HEK293 (cell line): ENCODE measurements around the gene CEP85.

Source experiments
- INSM2 ChIP-seq: fragments of 450-650 bp; formaldehyde crosslinking; IDR thresholded peaks from 2 replicates; pipeline ENCODE4 v1.5.1; 2016; ENCODE audit warnings: missing biosample characterization, missing genetic modification characterization
- KLF7 ChIP-seq: fragments of 450-650 bp; formaldehyde crosslinking; IDR thresholded peaks from 2 replicates; pipeline ENCODE4 v1.5.1; 2016; ENCODE audit warnings: missing biosample characterization, missing genetic modification characterization, borderline replicate concordance
- KLF8 ChIP-seq: fragments of 450-650 bp; formaldehyde crosslinking; IDR thresholded peaks from 2 replicates; pipeline ENCODE4 v1.5.1; 2016; ENCODE audit warnings: missing biosample characterization, missing genetic modification characterization
- OVOL3 ChIP-seq: fragments of 450-650 bp; formaldehyde crosslinking; IDR thresholded peaks from 2 replicates; pipeline ENCODE4 v1.5.1; 2016; ENCODE audit warnings: missing biosample characterization, missing genetic modification characterization
- PATZ1 ChIP-seq: fragments of 450-650 bp; formaldehyde crosslinking; IDR thresholded peaks from 2 replicates; pipeline ENCODE4 v1.5.1; 2016; ENCODE audit warnings: missing biosample characterization, missing genetic modification characterization
- PRDM1 ChIP-seq: fragments of 450-650 bp; formaldehyde crosslinking; IDR thresholded peaks from 2 replicates; pipeline ENCODE4; 2016; ENCODE audit warnings: missing biosample characterization, missing genetic modification characterization
- PRDM6 ChIP-seq: fragments of 450-650 bp; formaldehyde crosslinking; IDR thresholded peaks from 2 replicates; pipeline ENCODE4 v1.5.1; 2017; ENCODE audit warnings: missing biosample characterization, missing genetic modification characterization
- RBAK ChIP-seq: fragments of 450-650 bp; formaldehyde crosslinking; IDR thresholded peaks from 2 replicates; pipeline ENCODE4 v1.5.1; 2016; ENCODE audit warnings: missing biosample characterization, missing genetic modification characterization
- SCRT2 ChIP-seq: fragments of 450-650 bp; formaldehyde crosslinking; IDR thresholded peaks from 2 replicates; pipeline ENCODE4 v1.5.1; 2016; ENCODE audit warnings: missing biosample characterization, missing genetic modification characterization
- ZBTB1 ChIP-seq: fragments of 450-650 bp; formaldehyde crosslinking; IDR thresholded peaks from 2 replicates; pipeline ENCODE4 v1.5.1; 2016; ENCODE audit warnings: missing biosample characterization, missing genetic modification characterization
- ZBTB17 ChIP-seq: fragments of 450-650 bp; formaldehyde crosslinking; IDR thresholded peaks from 2 replicates; pipeline ENCODE4 v1.5.1; 2016; ENCODE audit warnings: missing biosample characterization, missing genetic modification characterization
- ZBTB26 ChIP-seq: fragments of 450-650 bp; formaldehyde crosslinking; optimal IDR thresholded peaks from 2 replicates; pipeline ENCODE3; 2016; ENCODE audit warnings: missing biosample characterization, mild to moderate bottlenecking, missing genetic modification characterization
- ZFP41 ChIP-seq: fragments of 450-650 bp; formaldehyde crosslinking; IDR thresholded peaks from 2 replicates; pipeline ENCODE4 v1.5.1; 2016; ENCODE audit warnings: missing biosample characterization, missing genetic modification characterization, borderline replicate concordance
- ZNF19 ChIP-seq: fragments of 450-650 bp; formaldehyde crosslinking; IDR thresholded peaks from 2 replicates; pipeline ENCODE4; 2016; ENCODE audit warnings: missing biosample characterization, missing genetic modification characterization, low read depth
- ZNF2 ChIP-seq: fragments of 450-650 bp; formaldehyde crosslinking; IDR thresholded peaks from 2 replicates; pipeline ENCODE4 v1.5.1; 2016; ENCODE audit warnings: missing biosample characterization, missing genetic modification characterization
- ZNF239 ChIP-seq: fragments of 450-650 bp; formaldehyde crosslinking; IDR thresholded peaks from 2 replicates; pipeline ENCODE4 v1.5.1; 2016; ENCODE audit warnings: missing biosample characterization, missing genetic modification characterization
- ZNF354C ChIP-seq: fragments of 450-650 bp; formaldehyde crosslinking; IDR thresholded peaks from 2 replicates; pipeline ENCODE4 v1.5.1; 2016; ENCODE audit warnings: missing biosample characterization, missing genetic modification characterization, low read depth, borderline replicate concordance
- ZNF398 ChIP-seq: fragments of 450-650 bp; formaldehyde crosslinking; IDR thresholded peaks from 2 replicates; pipeline ENCODE4 v1.5.1; 2017; ENCODE audit warnings: missing biosample characterization, missing genetic modification characterization
- ZNF449 ChIP-seq: fragments of 450-650 bp; formaldehyde crosslinking; IDR thresholded peaks from 2 replicates; pipeline ENCODE4 v1.5.1; 2017; ENCODE audit warnings: missing biosample characterization, mild to moderate bottlenecking, missing genetic modification characterization, moderate library complexity
- ZNF513 ChIP-seq: fragments of 450-650 bp; IDR thresholded peaks from 2 replicates; pipeline ENCODE4 v1.5.1; 2018; ENCODE audit warnings: missing biosample characterization, missing genetic modification characterization
- ZNF626 ChIP-seq: fragments of 450-650 bp; sonication (Bioruptor Pico); formaldehyde crosslinking; IDR thresholded peaks from 2 replicates; pipeline ENCODE4 v1.5.1; 2018; ENCODE audit warnings: missing biosample characterization, missing genetic modification characterization, inconsistent platforms
- ZNF707 ChIP-seq: fragments of 450-650 bp; formaldehyde crosslinking; IDR thresholded peaks from 2 replicates; pipeline ENCODE4 v1.5.1; 2016; ENCODE audit warnings: missing biosample characterization, missing genetic modification characterization
- ZNF777 ChIP-seq: fragments of 450-650 bp; formaldehyde crosslinking; IDR thresholded peaks from 2 replicates; pipeline ENCODE4 v1.5.1; 2017; ENCODE audit warnings: missing biosample characterization, missing genetic modification characterization, borderline replicate concordance
- ZNF830 ChIP-seq: fragments of 450-650 bp; IDR thresholded peaks from 2 replicates; pipeline ENCODE4 v1.5.0; 2018; ENCODE audit warnings: missing biosample characterization, missing genetic modification characterization, low read depth, mild to moderate bottlenecking, moderate library complexity
- ZNF843 ChIP-seq: fragments of 450-650 bp; formaldehyde crosslinking; IDR thresholded peaks from 2 replicates; pipeline ENCODE4 v1.5.1; 2016; ENCODE audit warnings: missing biosample characterization, missing genetic modification characterization
- ZSCAN16 ChIP-seq: fragments of 450-650 bp; formaldehyde crosslinking; IDR thresholded peaks from 2 replicates; pipeline ENCODE4 v1.5.1; 2016; ENCODE audit warnings: missing biosample characterization, missing genetic modification characterization
- ZXDB ChIP-seq: fragments of 450-650 bp; formaldehyde crosslinking; IDR thresholded peaks from 2 replicates; pipeline ENCODE4 v1.5.1; 2016; ENCODE audit warnings: missing biosample characterization, missing genetic modification characterization

CEP85 gene

GRCh38 chr1:26279456-26280332 is 45.7 kb downstream of the CEP85 start, which contains the start of gene SH3BGRL3 (continued):
- TF ChIP-seq ZFP41 (tag by site-specific recombination) (no peak), ZXDB (tag by site-specific recombination) (peak; percentile 80; the same call in 1 of the 2 replicates), ZNF707 (tag by site-specific recombination) (no peak; the same call in 1 of the 2 replicates), INSM2 (tag by site-specific recombination) (peak; percentile 21), KLF8 (tag by site-specific recombination) (peak; percentile 96), ZNF239 (tag by site-specific recombination) (0 out of 2 replicates have a peak, but pooled peaks have one; percentile 22), ZNF398 (tag by site-specific recombination) (peak; percentile 29; the same call in 1 of the 2 replicates), ZNF513 (tag by site-specific recombination) (no peak), ZBTB1 (0 out of 2 replicates have a peak, but pooled peaks have one; percentile 10), ZNF2 (tag by site-specific recombination) (peak; percentile 77; the same call in 1 of the 2 replicates), PRDM1 (no peak), SCRT2 (no peak), RBAK (tag by site-specific recombination) (no peak), ZNF449 (tag by site-specific recombination) (no peak), ZNF843 (tag by site-specific recombination) (0 out of 2 replicates have a peak, but pooled peaks have one; percentile 71), PRDM6 (no peak), ZNF830 (no peak), ZNF777 (no peak), ZSCAN16 (peak; percentile 50), ZBTB17 (tag by site-specific recombination) (no peak), ZNF626 (tag by site-specific recombination) (no peak), KLF7 (tag by site-specific recombination) (peak; percentile 87), OVOL3 (tag by site-specific recombination) (no peak), ZBTB26 (tag by site-specific recombination) (peak; percentile 98), ZNF19 (tag by site-specific recombination) (no peak), ZNF354C (tag by site-specific recombination) (no peak), PATZ1 (peak; percentile 95)
